ENCODE results near the gene FAM237B. TPM values are rescaled to one million over a fixed set of nuclear protein-coding genes. Genes with fewer than 3 reads are reported as not detected.
A peak's percentile ranks its signal among the peaks of the same experiment; 100 is the strongest.

FAM237B gene
- total and polyA plus RNA-seq, 2 of the 13 experiments (the other 11 are each of a cell fraction or from before 2014, with no cell fraction given) = not detected

GRCh38 chr7:90298145-90299038 is 22.7 kb downstream of the FAM237B start (continued):
- no peak for TF ChIP-seq ZNF761 (CRISPR knock-in tag; conservative IDR thresholded peaks at IDR 0.05)
- TF ChIP-seq ARID2 (CRISPR knock-in tag; IDR thresholded peaks at IDR 0.05; ENCODE audit: borderline replicate concordance) = no peak
- TF ChIP-seq ZNF550 (CRISPR knock-in tag; IDR thresholded peaks at IDR 0.05; ENCODE audit: borderline replicate concordance) = no peak
- no peak for TF ChIP-seq MLLT10 (CRISPR knock-in tag; IDR thresholded peaks at IDR 0.05)
- TF ChIP-seq ARHGAP35 (CRISPR knock-in tag; IDR thresholded peaks at IDR 0.05; ENCODE audit: borderline replicate concordance) = no peak
- TF ChIP-seq MXI1 (IDR thresholded peaks at IDR 0.05; ENCODE audit: borderline replicate concordance, low read depth, low read length) = no peak
- TF ChIP-seq ZNF614 (CRISPR knock-in tag; IDR thresholded peaks at IDR 0.05; ENCODE audit: borderline replicate concordance) = no peak
- TF ChIP-seq CBX2 (IDR thresholded peaks at IDR 0.05; ENCODE audit: low read depth, low read length) = no peak
- no peak for TF ChIP-seq CBX2 (CRISPR knock-in tag; IDR thresholded peaks at IDR 0.05; ENCODE audit: low read depth)
- no peak for TF ChIP-seq ZNF841 (CRISPR knock-in tag; IDR thresholded peaks at IDR 0.05; ENCODE audit: borderline replicate concordance)
- TF ChIP-seq THAP9 (CRISPR knock-in tag; IDR thresholded peaks at IDR 0.05; ENCODE audit: borderline replicate concordance) = no peak
- TF ChIP-seq SALL1 (CRISPR knock-in tag; IDR thresholded peaks at IDR 0.05) = no peak
- TF ChIP-seq ZNF101 (CRISPR knock-in tag; IDR thresholded peaks at IDR 0.05; ENCODE audit: borderline replicate concordance, low read depth) = no peak
- no peak for TF ChIP-seq ZNF280B (CRISPR knock-in tag; IDR thresholded peaks at IDR 0.05; ENCODE audit: borderline replicate concordance)
- no peak for TF ChIP-seq MLXIP (CRISPR knock-in tag; IDR thresholded peaks at IDR 0.05; ENCODE audit: borderline replicate concordance)
- TF ChIP-seq ATF2 (CRISPR knock-in tag; IDR thresholded peaks at IDR 0.05) = no peak
- TF ChIP-seq FOXA3 (CRISPR knock-in tag; IDR thresholded peaks at IDR 0.05) = 0 out of 2 replicates have a peak, but pooled peaks have one; percentile 13
